ENCODE data around the gene APOBEC3F. TPM values are rescaled to one million over a fixed set of nuclear protein-coding genes. Genes with fewer than 3 reads are reported as not detected.

APOBEC3F gene
- total RNA-seq, 1 experiment from 2014 or later, result not detected

DNA sequence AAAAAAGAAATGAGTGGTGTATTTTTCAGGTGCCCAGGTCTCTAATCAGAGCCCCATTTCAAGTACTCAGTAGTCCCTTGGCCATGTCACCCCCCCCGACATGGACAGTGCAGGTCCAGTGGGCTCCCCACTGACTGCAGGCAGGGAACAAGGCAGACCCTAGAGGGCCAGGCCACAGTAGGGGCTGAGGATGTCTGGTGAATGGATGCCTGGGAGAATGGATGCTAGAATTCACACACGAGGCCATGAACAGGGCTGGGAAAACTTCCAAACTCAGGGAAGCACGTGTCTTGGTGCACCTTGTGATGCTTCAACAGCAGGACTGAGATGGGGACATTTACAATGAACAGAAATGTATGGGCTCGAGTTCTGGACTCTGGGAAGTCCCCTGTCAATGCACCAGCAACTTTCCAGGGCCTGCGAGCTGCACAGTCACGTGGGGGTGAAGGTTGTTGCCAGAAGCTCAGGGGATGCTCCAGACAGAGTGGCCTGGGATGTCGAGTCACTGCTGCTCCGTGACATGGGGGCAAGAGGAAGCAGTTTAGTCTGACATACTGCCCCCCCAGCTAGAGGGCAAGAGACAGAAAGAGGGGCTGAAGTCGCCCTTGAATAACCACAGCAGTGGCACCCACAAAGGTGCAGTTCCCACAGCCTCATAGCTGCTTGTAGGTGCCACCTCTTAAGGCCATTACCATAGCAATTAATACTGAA lies 39.5 kb downstream of the APOBEC3F start:
- Histone ChIP-seq H3K9me2 (replicated peaks; ENCODE audit: low read length) (no peaks in the 10 kb centered on the region), H3K9ac (ENCODE audit: low read length) (no peak overlapping the region), H3K27me3 (ENCODE audit: low read length) (no peaks in the 10 kb centered on the region), H3K4me2 (ENCODE audit: low read length) (no peak overlapping the region), H3K9me3 (ENCODE audit: low read length) (no peaks in the 10 kb centered on the region), H3K79me2 (ENCODE audit: low read length) (no peaks in the 10 kb centered on the region), H2AFZ (ENCODE audit: low read length) (no peak overlapping the region), H3K4me3 (ENCODE audit: low read length) (no peak overlapping the region), H3K27ac (ENCODE audit: low read length) (no peak overlapping the region), H3K36me3 (ENCODE audit: low read depth, low read length) (no peaks in the 10 kb centered on the region), H3F3A (ENCODE audit: low read length, unreplicated experiment) (no peaks in the 10 kb centered on the region), H3K4me1 (ENCODE audit: insufficient read depth, low read length) (no peaks in the 10 kb centered on the region), H4K20me1 (ENCODE audit: low read length) (no peaks in the 10 kb centered on the region)
- ChIA-PET POLR2A (ENCODE audit: unreplicated experiment) (no interaction called here), CTCF (no interaction called here)
- intact Hi-C loops (cut with micrococcal nuclease), result no loop called here
- DNase-seq, result no peak
- TF ChIP-seq EZH2 (IDR thresholded peaks at IDR 0.05; ENCODE audit: low read length, unreplicated experiment) (no peak), EZH2phosphoT487 (IDR thresholded peaks at IDR 0.05; ENCODE audit: borderline replicate concordance, low read length) (no peak)
- TF ChIP-seq, protein P1, sequence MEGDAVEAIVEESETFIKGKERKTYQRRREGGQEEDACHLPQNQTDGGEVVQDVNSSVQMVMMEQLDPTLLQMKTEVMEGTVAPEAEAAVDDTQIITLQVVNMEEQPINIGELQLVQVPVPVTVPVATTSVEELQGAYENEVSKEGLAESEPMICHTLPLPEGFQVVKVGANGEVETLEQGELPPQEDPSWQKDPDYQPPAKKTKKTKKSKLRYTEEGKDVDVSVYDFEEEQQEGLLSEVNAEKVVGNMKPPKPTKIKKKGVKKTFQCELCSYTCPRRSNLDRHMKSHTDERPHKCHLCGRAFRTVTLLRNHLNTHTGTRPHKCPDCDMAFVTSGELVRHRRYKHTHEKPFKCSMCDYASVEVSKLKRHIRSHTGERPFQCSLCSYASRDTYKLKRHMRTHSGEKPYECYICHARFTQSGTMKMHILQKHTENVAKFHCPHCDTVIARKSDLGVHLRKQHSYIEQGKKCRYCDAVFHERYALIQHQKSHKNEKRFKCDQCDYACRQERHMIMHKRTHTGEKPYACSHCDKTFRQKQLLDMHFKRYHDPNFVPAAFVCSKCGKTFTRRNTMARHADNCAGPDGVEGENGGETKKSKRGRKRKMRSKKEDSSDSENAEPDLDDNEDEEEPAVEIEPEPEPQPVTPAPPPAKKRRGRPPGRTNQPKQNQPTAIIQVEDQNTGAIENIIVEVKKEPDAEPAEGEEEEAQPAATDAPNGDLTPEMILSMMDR (conservative IDR thresholded peaks at IDR 0.05; ENCODE audit: low read depth, low read length), result no peak
- ATAC-seq, result no peak
- BruUV-seq (replicated peaks), result no TSS peak

DNA sequence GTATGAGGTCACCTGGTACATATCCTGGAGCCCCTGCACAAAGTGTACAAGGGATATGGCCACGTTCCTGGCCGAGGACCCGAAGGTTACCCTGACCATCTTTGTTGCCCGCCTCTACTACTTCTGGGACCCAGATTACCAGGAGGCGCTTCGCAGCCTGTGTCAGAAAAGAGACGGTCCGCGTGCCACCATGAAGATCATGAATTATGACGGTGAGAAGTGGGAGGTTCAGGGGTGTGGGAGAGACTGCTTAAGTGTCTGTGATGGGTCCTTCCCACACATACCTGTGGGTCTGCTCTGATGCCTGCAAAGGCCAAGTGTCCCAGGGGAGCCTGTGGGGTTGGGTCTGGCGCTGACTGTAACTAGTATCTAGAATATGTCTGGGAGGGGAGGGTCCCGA lies 40.4 kb downstream of the APOBEC3F start:
- H3K27me3 ChIP-seq (ENCODE audit: low read length), result no peaks in the 10 kb centered on the region
- H3K9me3 ChIP-seq (ENCODE audit: low read length), result no peaks in the 10 kb centered on the region
- H3K27ac ChIP-seq (ENCODE audit: low read length), result no peak overlapping the region
- no peak overlapping the region for H3K9ac ChIP-seq (ENCODE audit: low read length)
- H3K4me2 ChIP-seq (ENCODE audit: low read length), result no peak overlapping the region
- CTCF ChIA-PET, result no interaction called here
- POLR2A ChIA-PET (ENCODE audit: unreplicated experiment), result no interaction called here
- no peak overlapping the region for H2AFZ ChIP-seq (ENCODE audit: low read length)
- TF ChIP-seq EZH2phosphoT487 (IDR thresholded peaks at IDR 0.05; ENCODE audit: borderline replicate concordance, low read length), result no peak
- TF ChIP-seq EZH2 (IDR thresholded peaks at IDR 0.05; ENCODE audit: low read length, unreplicated experiment), result no peak
- TF ChIP-seq, protein P1 (conservative IDR thresholded peaks at IDR 0.05; ENCODE audit: low read depth, low read length), result no peak
- no peaks in the 10 kb centered on the region for H3K36me3 ChIP-seq (ENCODE audit: low read depth, low read length)
- no peak overlapping the region for H3K4me3 ChIP-seq (ENCODE audit: low read length)
- intact Hi-C loops (cut with micrococcal nuclease), result no loop called here
- H3K4me1 ChIP-seq (ENCODE audit: insufficient read depth, low read length), result no peaks in the 10 kb centered on the region
- no peaks in the 10 kb centered on the region for H3K9me2 ChIP-seq (replicated peaks; ENCODE audit: low read length)
- H4K20me1 ChIP-seq (ENCODE audit: low read length), result no peaks in the 10 kb centered on the region
- no peak for ATAC-seq
- no peak for DNase-seq
- H3F3A ChIP-seq (ENCODE audit: low read length, unreplicated experiment), result no peaks in the 10 kb centered on the region
- H3K79me2 ChIP-seq (ENCODE audit: low read length), result no peaks in the 10 kb centered on the region
- BruUV-seq (replicated peaks), result no TSS peak

DNA sequence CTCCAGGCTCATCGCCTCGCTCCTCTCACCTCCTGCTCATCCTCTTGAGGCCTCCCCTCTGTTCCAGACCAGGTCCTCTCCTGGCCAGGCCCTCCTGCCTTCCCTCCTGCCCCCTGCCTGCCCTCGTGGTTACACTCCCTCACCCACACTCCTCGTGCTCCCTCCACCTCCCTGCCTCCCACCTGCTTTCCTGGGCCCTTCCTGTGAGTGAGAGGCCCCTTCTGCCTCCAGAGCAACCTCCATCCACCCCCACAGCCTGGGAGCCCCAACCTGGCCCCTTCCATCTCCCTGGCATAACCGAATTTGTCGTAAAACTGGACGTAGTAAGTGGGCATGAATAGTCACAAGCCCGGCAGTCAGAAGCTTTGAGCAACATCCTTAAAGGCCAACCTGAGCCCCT lies 40.9 kb downstream of the APOBEC3F start:
- intact Hi-C loops (cut with micrococcal nuclease), result no loop called here
- no TSS peak for BruUV-seq (replicated peaks)
- H3K4me1 ChIP-seq (ENCODE audit: insufficient read depth, low read length), result no peaks in the 10 kb centered on the region

More for the DNA sequence above, 40.9 kb downstream of the APOBEC3F start:
- ChIA-PET POLR2A (ENCODE audit: unreplicated experiment) (no interaction called here), CTCF (no interaction called here)
- Histone ChIP-seq H3K9ac (ENCODE audit: low read length) (no peak overlapping the region), H3K4me2 (ENCODE audit: low read length) (no peak overlapping the region), H3F3A (ENCODE audit: low read length, unreplicated experiment) (no peaks in the 10 kb centered on the region), H3K36me3 (ENCODE audit: low read depth, low read length) (no peaks in the 10 kb centered on the region), H3K4me3 (ENCODE audit: low read length) (no peak overlapping the region), H3K9me2 (replicated peaks; ENCODE audit: low read length) (no peaks in the 10 kb centered on the region), H3K79me2 (ENCODE audit: low read length) (no peaks in the 10 kb centered on the region), H4K20me1 (ENCODE audit: low read length) (no peaks in the 10 kb centered on the region), H3K27me3 (ENCODE audit: low read length) (no peaks in the 10 kb centered on the region), H2AFZ (ENCODE audit: low read length) (no peak overlapping the region), H3K9me3 (ENCODE audit: low read length) (no peaks in the 10 kb centered on the region), H3K27ac (ENCODE audit: low read length) (no peak overlapping the region)
- no peak for DNase-seq
- no peak for ATAC-seq
- TF ChIP-seq, protein P1 (conservative IDR thresholded peaks at IDR 0.05; ENCODE audit: low read depth, low read length), result no peak
- no peak for TF ChIP-seq EZH2phosphoT487 (IDR thresholded peaks at IDR 0.05; ENCODE audit: borderline replicate concordance, low read length)
- TF ChIP-seq EZH2 (IDR thresholded peaks at IDR 0.05; ENCODE audit: low read length, unreplicated experiment), result no peak

Measured in PC-3 (cell line).